HG02759 (cell line): ENCODE measurements around the gene ZSCAN5C.
"Not testable (repeated sequence)": the region's sequence is repeated elsewhere in the genome, so short reads cannot be mapped to it uniquely, and the experiment has no call there.

Experiments used
- ATAC-seq: cut with Tn5 transposase; IDR thresholded peaks from one replicate; pipeline ENCODE4 v1.9.1; 2021; ENCODE audit warnings: mild to moderate bottlenecking, moderate library complexity; ENCODE audit not compliant: unreplicated experiment

ZSCAN5C gene

DNA sequence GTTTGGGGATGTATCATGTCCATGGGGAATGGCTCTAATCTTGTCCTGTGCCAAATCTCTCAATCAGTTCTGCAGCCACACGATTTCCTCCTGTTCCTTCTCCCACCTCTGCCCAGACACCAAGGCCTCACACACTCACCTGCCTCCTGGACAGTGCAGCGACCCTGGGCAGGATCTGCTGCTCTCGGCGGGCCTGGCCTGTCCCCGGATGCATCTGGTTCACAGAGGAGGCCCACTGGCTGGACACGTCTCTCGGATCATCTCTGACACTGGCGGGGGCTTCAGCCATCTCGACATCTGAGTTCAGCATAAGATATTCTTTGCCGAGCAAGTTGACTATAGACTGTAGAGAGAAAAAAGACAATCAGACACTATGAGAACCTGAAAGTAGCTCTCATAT is 10.4 kb upstream of the ZSCAN5C start:
- ATAC-seq: no peak

DNA sequence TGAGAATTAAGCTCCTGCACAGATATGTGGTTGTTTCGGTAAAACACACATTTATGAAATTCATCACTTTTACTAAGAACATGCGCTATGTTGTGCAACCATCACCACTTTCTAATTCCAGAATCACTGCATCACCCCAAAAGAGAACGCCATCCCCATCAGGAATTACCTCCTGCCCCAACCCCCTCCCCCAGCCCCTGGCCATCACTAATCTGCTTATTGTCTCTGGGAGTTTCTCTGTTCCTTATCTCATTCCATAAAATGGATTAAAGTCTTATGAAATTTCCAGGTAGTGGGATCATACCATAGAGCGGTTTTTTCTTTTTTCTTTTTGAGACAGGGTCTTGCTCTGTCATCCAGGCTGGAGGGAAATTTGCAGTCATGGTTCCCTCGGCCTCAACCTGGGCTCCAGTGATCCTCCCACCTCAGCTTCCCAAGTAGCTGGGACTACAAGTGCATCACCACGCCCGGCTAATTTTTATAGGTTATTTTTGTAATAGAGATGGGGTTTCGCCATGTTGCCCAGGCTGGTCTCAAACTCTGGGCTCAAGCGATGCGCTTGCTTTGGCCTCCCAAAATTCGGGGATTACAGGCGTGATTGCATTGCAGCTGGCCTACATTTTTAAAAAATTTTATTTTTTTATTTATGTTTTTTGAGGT is 8.0 kb upstream of the ZSCAN5C start:
- no peak for ATAC-seq

DNA sequence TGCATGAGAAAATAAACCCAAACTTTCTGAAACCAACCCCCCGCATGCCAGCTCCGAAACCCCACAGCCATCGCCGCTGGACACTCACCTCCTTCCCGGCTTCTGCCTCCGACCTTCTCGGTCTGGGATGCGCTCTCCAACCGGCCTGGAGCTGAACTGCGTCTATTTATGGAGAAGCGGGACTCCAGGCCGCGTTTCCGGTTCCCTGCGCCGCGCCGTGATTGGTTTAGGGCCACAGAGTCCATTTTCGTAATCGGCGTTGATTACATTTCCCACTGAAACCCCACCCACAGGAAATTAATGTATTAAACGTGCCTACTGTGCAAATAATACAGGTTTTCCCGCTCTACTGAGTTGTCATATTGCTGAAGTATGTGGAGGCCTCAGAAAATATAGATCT is 4.4 kb upstream of the ZSCAN5C start, which contains the start of gene ZSCAN5B:
ZSCAN5B (minus strand) TSS at position 138 of the 400 bp plus-strand sequence. CDS start 4,731 bp downstream, outside the sequence.
- ATAC-seq: not testable (repeated sequence)

DNA sequence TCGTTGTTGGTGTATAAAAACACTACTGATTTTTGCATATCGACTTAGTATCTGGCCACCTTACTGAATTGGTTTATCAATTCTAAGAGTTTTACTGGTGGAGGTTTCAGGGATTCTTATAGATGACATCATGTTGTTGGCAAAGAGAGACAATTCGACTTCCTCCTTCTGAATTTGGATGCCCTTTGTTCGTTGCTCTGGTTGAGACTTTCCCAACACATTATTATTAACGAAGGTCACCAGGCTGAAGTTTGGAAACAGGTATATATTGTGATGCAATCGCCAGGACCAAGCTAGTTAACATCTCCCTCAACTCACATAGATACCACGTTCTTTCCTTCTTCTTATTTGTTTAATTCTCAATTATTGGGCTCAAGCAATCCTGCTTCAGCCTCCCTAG is 2.4 kb upstream of the ZSCAN5C start:
- ATAC-seq: no peak

DNA sequence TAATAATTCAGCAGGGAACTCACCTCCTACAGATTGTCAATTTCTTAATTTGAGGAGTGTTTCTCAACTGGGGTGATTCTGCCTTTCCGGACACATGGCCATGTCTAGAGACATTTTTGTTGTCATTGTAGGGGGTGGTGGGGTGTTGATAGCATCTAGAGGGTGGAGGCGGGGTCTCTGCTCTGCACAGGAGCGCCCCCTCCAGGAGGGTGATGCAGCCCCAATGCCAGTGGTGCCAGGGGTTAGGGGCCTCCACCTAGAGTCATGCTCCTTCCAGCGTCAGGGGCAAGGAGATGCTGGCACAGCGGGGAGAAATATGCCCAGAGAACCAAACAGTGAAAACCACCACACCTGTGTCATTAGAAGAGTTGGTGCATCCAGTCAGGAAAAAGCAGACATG is 5.5 kb downstream of the ZSCAN5C start:
- not testable (repeated sequence) for ATAC-seq

DNA sequence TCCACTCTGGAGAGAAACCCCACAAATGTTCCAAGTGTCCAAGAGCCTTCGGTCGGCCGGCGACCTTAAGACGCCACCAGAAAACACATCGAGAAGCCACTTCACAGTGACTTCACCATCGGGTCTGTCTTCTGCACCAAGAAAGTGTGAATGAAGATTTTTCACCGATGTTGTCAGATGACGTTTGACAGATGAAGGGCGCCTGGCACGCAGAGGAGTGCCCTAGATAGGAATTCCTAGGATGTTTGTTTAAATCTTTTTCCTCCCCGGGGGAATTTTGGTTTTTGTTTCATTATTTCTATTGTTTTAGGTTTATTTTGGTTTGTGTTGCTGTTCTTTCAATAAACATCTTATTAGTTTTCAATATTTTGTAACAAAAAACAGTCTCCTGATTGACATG is 7.0 kb downstream of the ZSCAN5C start:
- no peak for ATAC-seq

DNA sequence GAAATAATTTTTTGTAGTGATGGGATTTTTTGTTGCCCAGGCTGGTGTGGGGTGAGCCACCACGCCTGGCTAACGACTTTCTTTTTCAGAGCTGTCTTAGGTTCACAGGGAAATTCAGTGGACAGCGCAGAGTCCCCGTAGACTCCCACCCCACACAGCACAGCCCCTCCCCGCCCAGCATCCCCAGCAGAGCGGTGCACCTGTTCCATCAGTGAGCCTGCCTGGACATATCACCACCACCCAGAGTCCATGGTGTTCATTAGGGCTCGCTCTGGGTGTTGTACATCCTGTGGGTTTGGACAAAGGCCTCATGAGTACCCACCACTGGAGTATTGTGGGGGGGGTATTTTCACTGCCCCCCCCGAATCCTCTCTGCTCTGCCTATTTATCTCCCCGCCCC is 8.0 kb downstream of the ZSCAN5C start:
- ATAC-seq: not testable (repeated sequence)

DNA sequence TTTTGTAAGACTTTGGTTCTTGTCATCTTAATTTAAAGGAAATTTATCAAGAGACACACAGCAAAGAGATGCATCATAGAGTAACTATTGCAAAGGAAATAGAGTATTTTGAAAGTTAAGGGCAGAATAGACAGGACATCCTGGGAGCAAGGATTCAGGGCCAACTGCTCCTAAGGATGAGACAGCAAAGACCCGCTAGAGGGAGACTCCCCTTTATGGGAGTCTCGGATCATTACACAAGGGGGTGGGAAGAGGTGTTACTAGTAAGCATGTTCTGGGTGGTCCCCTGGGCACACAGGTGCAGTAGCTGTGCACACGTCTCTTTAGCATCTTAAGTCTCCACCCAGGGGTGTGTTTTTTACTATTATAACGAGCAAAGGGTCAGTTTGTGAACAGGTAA is 9.6 kb downstream of the ZSCAN5C start:
- no peak for ATAC-seq

DNA sequence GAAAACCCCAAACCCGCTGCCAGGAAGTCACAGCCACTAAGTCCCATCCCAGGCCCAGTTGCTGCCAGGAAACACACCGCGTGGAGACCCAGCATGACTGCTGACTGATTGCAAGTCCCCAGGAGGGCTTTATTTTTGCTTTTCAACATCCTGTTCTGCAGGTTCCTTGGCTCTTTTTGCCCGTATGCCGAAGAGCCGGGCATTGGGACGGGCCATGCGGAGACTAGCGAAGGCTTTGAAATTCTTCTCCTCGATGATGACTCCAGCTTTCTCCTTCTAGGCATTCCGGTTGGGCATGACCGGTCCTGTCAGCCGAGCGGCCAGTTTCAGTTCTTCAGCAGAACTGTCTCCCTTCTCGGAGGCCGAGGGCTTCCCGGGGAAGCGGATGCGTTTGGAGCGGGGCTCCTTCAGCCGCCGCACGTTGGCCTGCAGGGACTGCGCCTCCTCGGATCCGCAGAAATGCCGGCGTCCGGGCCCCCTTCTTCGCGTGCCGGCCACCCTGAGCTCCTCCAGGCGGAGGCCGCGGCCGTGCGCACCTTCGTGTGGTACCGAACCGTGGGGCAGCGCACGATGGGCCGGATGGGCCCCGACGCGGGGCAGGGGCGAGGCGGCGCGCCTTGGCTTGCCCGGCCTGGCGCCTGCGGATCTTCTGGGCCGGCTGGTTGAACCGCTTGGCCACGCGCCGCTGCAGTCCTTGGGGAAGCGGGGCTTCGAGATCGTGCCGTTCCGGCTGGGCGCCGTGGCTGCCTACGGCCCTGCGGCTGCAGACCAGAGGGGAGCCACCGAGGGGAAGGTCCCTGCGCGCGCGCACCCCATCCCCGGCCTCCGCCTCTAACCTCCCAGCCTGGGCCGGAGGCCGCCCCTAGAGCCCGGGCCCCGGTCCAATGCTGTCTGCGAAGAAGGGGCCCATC is 15.2 kb downstream of the ZSCAN5C start:
- no peak for ATAC-seq

DNA sequence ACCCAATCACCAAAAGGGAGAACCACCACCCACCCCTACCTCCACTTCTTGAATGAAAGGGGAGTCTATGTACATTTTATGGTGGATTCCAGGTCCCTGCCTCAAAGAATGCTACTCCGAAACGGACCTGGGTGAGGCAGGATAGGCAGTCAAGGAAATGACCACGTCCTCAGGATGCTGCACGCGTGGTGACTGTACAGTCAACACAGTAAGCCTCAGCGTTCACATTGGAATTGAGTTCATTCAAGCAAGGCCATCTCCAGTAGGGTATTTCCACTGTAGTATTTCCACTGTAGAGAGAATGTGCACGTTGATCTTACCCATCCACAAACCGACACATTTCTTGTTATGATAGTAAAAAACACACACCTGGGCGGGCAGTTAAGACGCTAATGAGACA is 16.9 kb downstream of the ZSCAN5C start:
- ATAC-seq: no peak

DNA sequence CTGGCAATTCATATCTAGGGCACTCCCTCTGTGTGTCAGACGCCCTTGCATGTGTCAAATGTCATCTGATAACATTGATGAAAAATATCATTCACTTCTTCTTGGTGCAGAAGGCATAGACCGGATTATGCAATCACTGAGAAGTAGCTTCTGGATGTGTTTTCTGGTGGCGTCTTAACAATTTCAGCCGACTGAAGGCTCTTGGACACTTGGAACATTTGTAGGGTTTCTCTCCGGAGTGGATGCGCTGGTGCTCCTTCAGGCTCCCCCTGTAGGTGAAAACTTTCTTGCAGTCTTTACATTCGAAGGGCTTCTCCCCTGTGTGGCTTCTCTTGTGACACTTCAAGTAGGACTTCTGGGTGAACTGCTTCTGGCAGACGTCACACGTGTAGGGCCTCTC is 19.4 kb downstream of the ZSCAN5C start:
- not testable (repeated sequence) for ATAC-seq

DNA sequence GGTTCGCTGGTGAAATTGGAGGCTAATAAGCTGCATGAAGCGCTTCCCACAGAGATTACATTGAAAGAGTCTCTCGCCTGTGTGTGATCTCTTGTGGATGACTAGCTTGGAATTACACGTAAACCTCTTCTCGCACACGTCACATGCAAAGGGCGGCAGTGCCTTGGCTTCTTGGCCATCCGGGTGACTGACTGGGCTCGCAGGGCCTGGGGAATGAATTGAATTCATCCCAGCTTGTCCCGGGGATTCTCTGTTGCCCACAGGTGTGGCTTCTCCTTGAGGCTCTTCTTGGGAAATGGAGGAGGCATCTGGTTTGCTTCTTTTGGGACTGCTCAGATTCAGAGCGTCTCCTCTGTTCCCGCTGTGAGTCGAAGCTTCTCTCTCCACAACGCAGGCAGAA is 19.8 kb downstream of the ZSCAN5C start:
- no peak for ATAC-seq

DNA sequence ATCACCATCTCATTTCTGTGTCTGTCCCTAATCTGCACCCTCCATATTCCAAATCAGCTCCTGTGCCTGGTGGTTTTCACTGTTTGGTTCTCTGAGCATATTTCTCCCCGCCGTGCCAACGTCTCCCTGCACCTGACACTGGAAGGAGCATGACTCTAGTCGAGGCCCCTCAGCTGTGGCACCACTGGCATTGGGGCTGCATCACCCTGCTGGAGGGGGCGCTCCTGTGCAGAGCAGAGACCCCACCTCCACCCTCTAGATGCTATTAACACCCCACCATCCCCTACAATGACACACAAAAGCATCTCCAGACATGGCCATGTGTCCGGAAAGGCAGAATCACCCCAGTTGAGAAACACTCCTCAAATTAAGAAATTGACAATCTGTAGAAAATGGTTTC is 20.8 kb downstream of the ZSCAN5C start:
- ATAC-seq: no peak

DNA sequence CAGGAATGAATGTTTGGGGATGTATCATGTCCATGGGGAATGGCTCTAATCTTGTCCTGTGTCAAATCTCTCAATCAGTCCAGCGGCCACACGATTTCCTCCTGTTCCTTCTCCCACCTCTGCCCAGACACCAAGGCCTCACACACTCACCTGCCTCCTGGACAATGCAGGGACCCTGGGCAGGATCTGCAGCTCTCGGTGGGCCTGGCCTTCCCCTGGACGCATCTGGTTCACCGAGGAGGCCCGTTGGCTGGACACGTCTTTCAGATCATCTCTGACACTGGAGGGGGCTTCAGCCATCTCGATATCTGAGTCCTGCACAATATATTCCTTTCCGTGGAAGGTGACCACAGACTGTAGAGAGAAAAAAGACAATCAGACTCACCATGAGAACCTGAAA is 21.4 kb downstream of the ZSCAN5C start:
- no peak for ATAC-seq

DNA sequence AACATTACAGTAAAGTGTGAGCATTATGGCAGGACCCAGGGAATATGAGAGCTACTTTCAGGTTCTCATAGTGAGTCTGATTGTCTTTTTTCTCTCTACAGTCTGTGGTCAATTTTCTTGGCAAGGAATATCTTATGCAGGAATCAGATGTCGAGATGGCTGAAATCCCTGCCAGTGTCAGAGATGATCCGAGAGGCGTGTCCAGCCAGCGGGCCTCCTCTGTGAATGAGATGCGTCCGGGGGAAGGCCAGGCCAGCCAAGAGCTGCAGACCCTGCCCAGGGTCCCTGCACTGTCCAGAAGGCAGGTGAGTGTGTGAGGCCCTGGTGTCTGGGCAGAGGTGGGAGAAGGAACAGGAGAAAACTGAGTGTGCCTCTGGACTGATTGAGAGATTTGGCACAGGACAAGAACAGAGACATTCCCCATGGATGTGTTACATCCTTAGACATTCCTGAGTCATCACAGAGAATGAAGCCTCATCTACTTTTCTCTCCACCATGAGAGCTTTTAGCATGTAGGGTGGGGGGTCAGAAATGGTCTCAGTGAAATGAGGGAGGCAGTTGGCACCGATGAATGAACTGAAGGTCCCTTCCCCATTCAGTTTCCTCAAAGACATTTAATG is 43.2 kb downstream of the ZSCAN5C start:
- no peak for ATAC-seq

DNA sequence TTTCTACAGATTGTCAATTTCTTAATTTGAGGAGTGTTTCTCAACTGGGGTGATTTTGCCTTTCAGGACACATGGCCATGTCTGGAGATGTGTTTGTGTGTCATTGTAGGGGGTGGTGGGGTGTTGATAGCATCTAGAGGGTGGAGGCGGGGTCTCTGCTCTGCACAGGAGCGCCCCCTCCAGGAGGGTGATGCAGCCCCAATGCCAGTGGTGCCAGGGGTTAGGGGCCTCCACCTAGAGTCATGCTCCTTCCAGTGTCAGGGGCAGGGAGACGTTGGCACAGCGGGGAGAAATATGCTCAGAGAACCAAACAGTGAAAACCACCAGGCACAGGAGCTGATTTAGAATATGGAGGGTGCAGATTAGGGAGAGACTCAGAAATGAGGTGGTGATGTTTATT is 43.7 kb downstream of the ZSCAN5C start:
- not testable (repeated sequence) for ATAC-seq

DNA sequence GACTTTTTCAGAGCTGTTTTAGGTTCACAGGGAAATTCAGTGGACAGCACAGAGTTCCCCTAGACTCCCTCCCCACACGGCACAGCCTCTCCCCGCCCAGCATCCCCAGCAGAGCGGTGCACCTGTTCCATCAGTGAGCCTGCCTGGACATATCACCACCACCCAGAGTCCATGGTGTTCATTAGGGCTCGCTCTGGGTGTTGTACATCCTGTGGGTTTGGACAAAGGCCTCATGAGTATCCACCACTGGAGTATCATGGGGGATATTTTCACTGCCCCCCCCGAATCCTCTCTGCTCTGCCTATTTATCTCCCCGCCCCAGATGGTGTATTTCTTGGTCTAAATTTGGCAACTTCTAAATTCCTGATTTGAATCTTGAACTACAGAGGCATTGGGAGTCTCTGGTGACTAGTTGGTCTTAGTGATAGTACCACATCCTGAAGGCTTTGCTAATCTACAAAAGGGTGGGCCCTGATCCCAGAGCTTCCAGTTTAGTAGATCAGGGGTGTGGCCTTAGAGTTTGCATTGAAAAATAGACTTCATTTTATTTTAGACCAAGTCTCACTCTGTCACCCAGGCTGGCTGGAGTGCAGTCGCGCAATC is 46.8 kb downstream of the ZSCAN5C start:
- ATAC-seq: not testable (repeated sequence)

DNA sequence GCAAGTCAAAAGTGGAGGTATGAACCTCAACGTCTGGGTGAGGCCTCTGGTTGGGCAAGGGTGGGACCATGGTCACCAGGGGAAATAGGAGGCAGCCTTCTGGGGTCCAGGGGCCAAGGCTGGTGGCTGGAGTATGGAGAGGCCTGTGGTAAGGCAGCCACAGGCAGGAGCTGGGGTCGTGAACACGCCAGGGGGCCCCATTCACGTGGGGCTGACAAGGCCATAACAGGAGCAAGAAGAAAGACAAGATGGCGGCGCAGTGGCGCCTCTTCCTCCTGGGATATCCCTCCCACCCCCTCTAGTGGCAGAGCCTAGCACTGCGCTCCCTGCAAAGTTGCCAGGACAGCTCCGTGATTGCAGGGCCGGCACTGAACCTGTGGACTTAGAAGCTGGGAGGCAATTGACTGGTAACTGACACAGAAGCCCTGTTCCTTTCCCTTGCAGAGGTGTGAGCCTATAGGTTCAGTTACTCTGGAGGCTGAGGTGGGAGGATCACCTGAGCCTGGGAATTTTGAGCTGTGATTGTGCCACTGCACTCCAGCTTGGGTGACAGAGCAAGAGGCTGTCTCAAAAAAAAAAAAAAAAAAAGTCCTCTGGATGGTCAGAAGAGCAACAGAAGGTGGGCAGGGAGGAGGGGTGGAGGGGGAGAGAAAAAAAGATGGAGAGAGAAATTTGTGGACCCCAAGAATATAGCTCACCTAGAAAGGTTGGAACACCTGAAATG is 50.8 kb downstream of the ZSCAN5C start:
- ATAC-seq: no peak

DNA sequence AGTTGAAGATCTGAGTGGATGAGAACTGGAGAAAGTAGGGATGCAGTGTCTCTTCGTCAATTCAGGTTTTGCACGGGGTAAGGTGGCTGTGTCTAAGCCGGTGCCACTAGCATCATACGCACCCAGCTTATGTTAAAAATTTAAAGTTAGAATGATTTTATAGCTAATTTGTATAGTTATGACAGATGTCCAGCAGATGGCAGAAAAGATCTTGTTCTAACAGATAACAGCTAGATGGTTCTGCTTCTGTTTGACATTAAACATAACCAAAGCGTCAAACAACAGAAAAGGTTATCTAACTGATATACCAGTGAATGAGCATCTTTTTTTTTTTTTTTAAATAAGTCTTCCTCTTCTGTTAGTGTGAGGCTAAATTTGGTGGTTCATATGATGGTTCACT is 51.7 kb downstream of the ZSCAN5C start:
- no peak for ATAC-seq

DNA sequence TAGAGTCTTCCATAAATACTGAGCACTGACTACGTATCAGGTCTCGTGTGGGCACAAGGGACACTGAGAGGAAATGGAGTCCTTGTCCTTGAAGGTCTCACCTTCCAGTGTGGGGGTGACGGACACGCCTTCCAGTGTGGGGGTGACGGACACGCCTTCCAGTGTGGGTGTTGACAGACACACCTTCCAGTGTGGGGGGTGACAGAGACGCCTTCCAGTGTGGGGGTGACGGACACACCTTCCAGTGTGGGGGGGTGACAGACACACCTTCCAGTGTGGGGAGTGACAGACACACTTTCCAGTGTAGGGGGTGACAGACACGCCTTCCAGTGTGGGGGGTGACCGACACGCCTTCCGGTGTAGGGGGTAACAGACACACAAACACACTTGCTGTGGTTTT is 56.2 kb downstream of the ZSCAN5C start:
- no peak for ATAC-seq
